Endothelial cell of umbilical vein (primary cell): ENCODE data around the gene ODF4. TPM values are rescaled to one million over a fixed set of nuclear protein-coding genes. Genes with fewer than 3 reads are reported as not detected.

ENCODE experiments used
- BruUV-seq: library from RNA; stranded (reverse); fragments of 400-500 nt; replicated peaks from 2 replicates; lab custom pipeline; 2021; lab: Mats Ljungman, UMichigan
- CTCF ChIA-PET: fragments of 300-600, 350-600 bp; sonication (Branson Sonifier 250); formaldehyde crosslinking; loops from one replicate; lab custom pipeline; 2021; ENCODE audit warnings: antibody characterized with exemption, inconsistent platforms; lab: Charles Lee
- POLR2A ChIA-PET: fragments of 300-600, 350-600 bp; sonication (Branson Sonifier 250); formaldehyde crosslinking; loops from one replicate; lab custom pipeline; 2021; ENCODE audit warnings: antibody characterized with exemption, inconsistent platforms; lab: Charles Lee
- DNase-seq: peaks from one replicate; pipeline ENCODE4 v3.0.0-alpha.2; 2011; ENCODE audit warnings: low read depth, low spot score
- FAIRE-seq: peaks from 2 replicates; lab custom pipeline; 2011; peaks lifted over from hg19 to GRCh38; lab: Jason Lieb, UNC
- H2AFZ ChIP-seq: 2 replicates; pipeline ENCODE4 v1.6.0; 2012; ENCODE audit warnings: low read depth, low read length, control low read depth, inconsistent platforms
- H3K27ac ChIP-seq: 2 replicates; pipeline ENCODE4 v1.5.1; 2011; ENCODE audit warnings: low read depth, mild to moderate bottlenecking, control low read depth, low read length, moderate library complexity; ENCODE audit not compliant: insufficient read depth
- H3K27me3 ChIP-seq, 2 experiments: 2 replicates each; pipeline versions ENCODE4 v1.6.0 to v1.6.1; 2011; ENCODE audit warnings: low read length in 2 of 2, mixed read lengths in 1 of 2; ENCODE audit not compliant: control insufficient read depth in 2 of 2, insufficient read depth in 2 of 2
- H3K36me3 ChIP-seq, 2 experiments: 2 replicates in 1 of 2; 3 replicates in 1 of 2; pipeline ENCODE4 v1.5.1; 2011; ENCODE audit warnings: low read length in 2 of 2, mild to moderate bottlenecking in 1 of 2, moderate library complexity in 1 of 2; ENCODE audit not compliant: control insufficient read depth in 2 of 2, insufficient read depth in 2 of 2; ENCODE audit errors: extremely low read depth in 1 of 2
- H3K4me1 ChIP-seq: 3 replicates; pipeline ENCODE4 v1.5.1; 2011; ENCODE audit warnings: mild to moderate bottlenecking, low read length; ENCODE audit not compliant: control insufficient read depth, insufficient read depth; ENCODE audit errors: extremely low read depth
- H3K4me2 ChIP-seq: 2 replicates; pipeline ENCODE4 v1.6.1; 2011; ENCODE audit warnings: low read length, control low read depth, mixed read lengths; ENCODE audit not compliant: insufficient read depth
- H3K4me3 ChIP-seq, 3 experiments: fragments of 200-600 bp in 1 of 3; sonication (generic), shearing (Covaris generic) in 1 of 3; replicated peaks in 1 of 3; 2 replicates each; pipeline ENCODE4 v1.5.1; 2011 to 2016; ENCODE audit warnings: control low read depth in 3 of 3, low read length in 3 of 3, mild to moderate bottlenecking in 2 of 3, inconsistent platforms in 1 of 3, low read depth in 1 of 3, moderate library complexity in 1 of 3; ENCODE audit not compliant: insufficient read depth in 1 of 3
- H3K79me2 ChIP-seq: 2 replicates; pipeline ENCODE4 v1.6.0; 2012; ENCODE audit warnings: low read length, inconsistent platforms; ENCODE audit not compliant: control insufficient read depth, insufficient read depth
- H3K9ac ChIP-seq: replicated peaks from 2 replicates; pipeline ENCODE3; 2011; ENCODE audit warnings: low read length, control low read depth; ENCODE audit not compliant: insufficient read depth; ENCODE audit errors: extremely low read depth
- H3K9me1 ChIP-seq: replicated peaks from 3 replicates; pipeline ENCODE4 v1.6.0; 2011; ENCODE audit warnings: mild to moderate bottlenecking, low read length; ENCODE audit not compliant: control insufficient read depth, insufficient read depth; ENCODE audit errors: extremely low read depth
- H3K9me3 ChIP-seq: replicated peaks from 2 replicates; pipeline ENCODE4 v1.5.1; 2012; ENCODE audit warnings: low read length, inconsistent platforms; ENCODE audit not compliant: control insufficient read depth, insufficient read depth
- H4K20me1 ChIP-seq: replicated peaks from 2 replicates; pipeline ENCODE3; 2011; ENCODE audit warnings: mild to moderate bottlenecking, low read length; ENCODE audit not compliant: control insufficient read depth, insufficient read depth; ENCODE audit errors: extremely low read depth
- CTCF ChIP-seq, 2 donors: IDR thresholded peaks; 1 replicate in 1 of 2; 2 replicates in 1 of 2; pipeline ENCODE4 v1.5.1; 2011; ENCODE audit warnings: low read length in 2 of 2, mild to moderate bottlenecking in 2 of 2, moderate library complexity in 2 of 2, control low read depth in 1 of 2, inconsistent platforms in 1 of 2, low read depth in 1 of 2; ENCODE audit not compliant: insufficient read depth in 1 of 2; ENCODE audit errors: extremely low read depth in 1 of 2
- EZH2 ChIP-seq: IDR thresholded peaks from 2 replicates; pipeline ENCODE4 v1.6.1; 2012; ENCODE audit warnings: borderline replicate concordance, low read depth, mild to moderate bottlenecking, moderate library complexity, low read length, inconsistent platforms; ENCODE audit not compliant: severe bottlenecking
- FOS ChIP-seq: IDR thresholded peaks from 2 replicates; pipeline ENCODE4 v1.6.1; 2011; ENCODE audit warnings: mild to moderate bottlenecking, low read length, moderate library complexity, borderline replicate concordance; ENCODE audit not compliant: insufficient read depth
- GATA2 ChIP-seq: IDR thresholded peaks from 2 replicates; pipeline ENCODE4 v1.7.0; 2011; ENCODE audit warnings: low read depth, mild to moderate bottlenecking, moderate library complexity, mixed read lengths, low read length; ENCODE audit not compliant: insufficient read length, insufficient read depth
- JUN ChIP-seq: IDR thresholded peaks from 2 replicates; pipeline ENCODE4 v1.6.1; 2011; ENCODE audit warnings: borderline replicate concordance, low read depth; ENCODE audit not compliant: insufficient read length, insufficient read depth
- MAX ChIP-seq: IDR thresholded peaks from 2 replicates; pipeline ENCODE4 v1.6.1; 2011; ENCODE audit not compliant: insufficient read depth, insufficient read length
- MYC ChIP-seq: IDR thresholded peaks from one replicate; pipeline ENCODE4 v1.6.1; 2011; ENCODE audit warnings: mild to moderate bottlenecking, low read depth, low read length
- POLR2A ChIP-seq: IDR thresholded peaks from 2 replicates; pipeline ENCODE4 v1.6.1; 2012; ENCODE audit warnings: low read depth, mild to moderate bottlenecking, control low read depth, low read length
- POLR2AphosphoS5 ChIP-seq: IDR thresholded peaks from 2 replicates; pipeline ENCODE4 v1.6.1; 2012; ENCODE audit warnings: low read depth, mild to moderate bottlenecking, control low read depth, low read length, moderate library complexity; ENCODE audit not compliant: insufficient read depth
- dilution Hi-C: fragments of 300-500 bp; cut with MboI; formaldehyde crosslinking; loops from one replicate; pipeline ENCODE4 v1.15.0; 2019; ENCODE audit warnings: low sequenced_read_pairs; ENCODE audit not compliant: extremely low pct_ligation_motif_present
- intact Hi-C: fragments of 100-400 bp; cut with micrococcal nuclease; formaldehyde crosslinking; loops from one replicate; pipeline ENCODE4 v1.10.0; 2022
- polyA plus RNA-seq, 4 experiments: library from polyadenylated mRNA; depleted of rRNA in 3 of 4; stranded (reverse) in 3 of 4; unstranded in 1 of 4; fragments of >200 nt; gene quantifications; 2 replicates each; pipeline versions ENCODE4 v1.2.1 to v1.2.3, GENCODE V29; 2011 to 2012; ENCODE audit warnings: missing spikeins in 1 of 4
- total RNA-seq: library from RNA; stranded (reverse); gene quantifications from 2 replicates; pipeline ENCODE4 v1.2.3, GENCODE V29; 2021

The ODF4 gene
- total and polyA plus RNA-seq, 2 donors (not counting 3 experiments of a cell fraction or from before 2014, with no cell fraction given): not detected

- no peak for FAIRE-seq
- CTCF ChIA-PET: no interaction called here
Measured at GRCh38 chr17:8371786-8372185, 32.1 kb downstream of the ODF4 start.

More at GRCh38 chr17:8371786-8372185, 32.1 kb downstream of the ODF4 start:
- no peaks in the 10 kb centered on the region for H3K9me1 ChIP-seq
- intact Hi-C loops: no loop called here
- no peak overlapping the region for H3K9ac ChIP-seq
- DNase-seq: peak; percentile 68
- no peak overlapping the region for H3K4me2 ChIP-seq
- POLR2A ChIA-PET: no interaction called here
- no peak overlapping the region for H3K27ac ChIP-seq
- H3K4me3 ChIP-seq: no peak overlapping the region
- H3K27me3 ChIP-seq: no peaks in the 10 kb centered on the region
- H3K9me3 ChIP-seq: no peaks in the 10 kb centered on the region
- H2AFZ ChIP-seq: no peak overlapping the region
- TF ChIP-seq MAX (no peak), POLR2AphosphoS5 (no peak), CTCF (IDR thresholded peaks at IDR 0.05; ENCODE audit: extremely low read depth in 1 of 2, insufficient read depth in 1 of 2, low read depth in 1 of 2, low read length in 2 of 2) (no peak), FOS (no peak), MYC (no peak), POLR2A (no peak), GATA2 (no peak), EZH2 (no peak), JUN (no peak)
- no peaks in the 10 kb centered on the region for H4K20me1 ChIP-seq
- H3K79me2 ChIP-seq: no peaks in the 10 kb centered on the region
- dilution Hi-C loops: no loop called here
- peaks cover 4% of the 10 kb centered on the region for H3K4me1 ChIP-seq
- no TSS peak for BruUV-seq
- H3K36me3 ChIP-seq: peaks cover 4 to 10% of the 10 kb centered on the region in 2 experiments
